Stimulated activated CD8-positive, alpha-beta memory T cell treated with anti-CD3 and anti-CD28 coated beads, Interleukin-15, amount 100 ng/mL, for 48 hours (primary cell): Measurements from ENCODE around the gene KPNA1.

Experiments used
- DNase-seq, 2 donors: peaks; one replicate each; pipeline ENCODE4 v3.0.0-alpha.2; 2020; ENCODE audit warnings: low read depth in 2 of 2

KPNA1 gene

GRCh38 chr3:122383771-122384697 is 130.7 kb downstream of the KPNA1 start, which contains the start of gene FAM162A:
TSS of gene FAM162A (plus strand) at chr3:122384182. CDS start at chr3:122384266, 84 bp downstream.
- DNase-seq: peak; percentile 91

- peak; percentile 77 to 80 for DNase-seq
Observed at GRCh38 chr3:122382888-122383666, 131.7 kb downstream of the KPNA1 start, which contains the start of gene MIX23. TSS of gene MIX23 (minus strand) at chr3:122383231. CDS start at chr3:122383224, 7 bp downstream.

- DNase-seq: no peak
Observed at GRCh38 chr3:122377975-122378374, 136.8 kb downstream of the KPNA1 start.

GRCh38 chr3:122374034-122374433 is 140.7 kb downstream of the KPNA1 start:
- DNase-seq: no peak
